GM18507 (cell line): Measurements from ENCODE around the gene LIN28A.
"Not testable (repeated sequence)": the region's sequence is repeated elsewhere in the genome, so short reads cannot be mapped to it uniquely, and the experiment has no call there.

Source experiments
- DNase-seq: peaks from one replicate; pipeline ENCODE4 v3.0.0; 2011; ENCODE audit warnings: low read depth; ENCODE audit not compliant: insufficient read length; ENCODE audit errors: extremely low spot score
- FAIRE-seq: peaks from 2 replicates; lab custom pipeline; 2011; peaks lifted over from hg19 to GRCh38; lab: Jason Lieb, UNC

LIN28A gene

GRCh38 chr1:26410706-26411623 is at the start of gene LIN28A:
Gene LIN28A, plus strand, starts transcription at chr1:26410817. Its CDS starts 75 bp downstream, at chr1:26410892.
- DNase-seq, result no peak
- no peak for FAIRE-seq

DNA sequence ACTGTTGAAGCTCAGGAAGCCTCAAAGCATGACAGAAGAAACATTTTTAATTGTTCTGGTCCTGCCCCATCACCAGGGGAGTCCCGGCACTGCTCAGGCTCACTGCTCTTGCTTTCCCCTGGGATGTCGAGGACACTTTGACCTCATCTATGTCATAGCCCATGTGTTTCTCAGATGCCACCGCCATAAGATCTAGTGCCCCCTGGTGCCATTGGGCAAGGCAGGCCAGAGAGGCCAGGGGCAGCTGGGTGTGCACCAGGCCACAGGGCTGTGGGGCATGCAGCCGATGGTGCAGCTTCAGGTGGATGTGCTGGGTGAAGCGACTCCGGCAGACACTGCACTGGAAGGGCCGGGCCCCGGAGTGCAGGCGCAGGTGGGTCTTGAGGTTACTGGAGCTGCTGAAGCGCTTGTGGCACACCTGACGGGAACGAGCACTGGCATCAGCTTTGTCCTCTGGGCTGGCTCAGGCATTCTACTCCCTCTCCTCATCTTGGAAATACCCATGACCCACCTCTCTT is 49.0 kb upstream of the LIN28A start:
- FAIRE-seq, result no peak
- DNase-seq, result no peak

DNA sequence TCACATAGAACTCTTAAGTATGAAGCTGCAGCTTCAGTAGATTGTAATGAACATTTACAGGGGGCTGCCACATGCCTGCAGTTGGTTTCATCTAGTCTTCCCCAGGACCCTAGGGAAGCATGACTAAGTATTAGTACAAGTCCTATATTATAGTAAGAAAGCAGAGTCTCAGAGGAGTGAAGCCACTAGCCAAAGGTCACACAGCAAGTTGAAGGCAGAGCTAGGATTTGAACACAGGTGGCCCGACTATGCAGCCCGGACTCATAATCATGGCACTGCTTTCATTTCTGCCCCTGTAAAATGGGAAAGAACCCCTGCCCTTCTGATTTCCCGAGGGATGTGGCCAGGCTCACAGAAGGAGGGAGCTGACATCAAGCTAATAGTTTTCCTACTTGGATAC is 48.3 kb upstream of the LIN28A start:
- FAIRE-seq, result no peak
- no peak for DNase-seq

- DNase-seq (peak; percentile 64), FAIRE-seq (peak; percentile 95)
These were observed 46.8 kb upstream of the LIN28A start for GRCh38 chr1:26363549-26364448.

DNA sequence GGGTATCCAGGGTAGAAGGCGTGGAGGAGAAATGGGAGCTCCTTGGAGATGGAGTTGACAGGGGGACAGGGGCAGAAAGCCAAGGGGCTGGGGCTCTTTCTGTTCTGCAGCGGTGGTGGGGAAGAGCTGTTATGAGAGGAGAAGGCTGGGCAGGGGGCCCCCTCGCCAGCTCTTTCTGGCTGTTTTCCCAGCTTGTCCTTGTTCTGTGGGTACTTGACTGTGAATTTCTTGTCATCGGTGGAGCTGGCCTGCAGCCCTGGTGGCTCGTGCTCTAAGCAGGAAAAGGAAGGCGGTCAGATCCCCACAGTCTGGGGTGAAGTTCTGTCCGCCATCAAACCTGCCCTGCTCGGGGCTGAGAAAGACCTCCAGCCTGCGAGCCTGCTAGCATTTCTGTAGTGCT is 45.7 kb upstream of the LIN28A start:
- FAIRE-seq (no peak), DNase-seq (no peak)

- DNase-seq (no peak), FAIRE-seq (no peak)
These were observed 43.2 kb upstream of the LIN28A start for GRCh38 chr1:26367441-26367840.

- no peak for DNase-seq
- FAIRE-seq, result no peak
These were observed 42.6 kb upstream of the LIN28A start for GRCh38 chr1:26368006-26368405.

- FAIRE-seq, result no peak
- DNase-seq, result no peak
These were observed 42.1 kb upstream of the LIN28A start for GRCh38 chr1:26368486-26368885.

- no peak for DNase-seq
- FAIRE-seq, result no peak
These were observed 39.8 kb upstream of the LIN28A start for GRCh38 chr1:26370591-26371382.

- FAIRE-seq (no peak), DNase-seq (no peak)
These were observed 38.6 kb upstream of the LIN28A start for GRCh38 chr1:26372039-26372438.

GRCh38 chr1:26372611-26373010 is 38.0 kb upstream of the LIN28A start, which contains the start of gene ZNF683:
Gene ZNF683, minus strand, starts transcription at chr1:26372750. Its CDS starts 4,179 bp downstream, at chr1:26368571.
- not testable (repeated sequence) for FAIRE-seq, DNase-seq

DNA sequence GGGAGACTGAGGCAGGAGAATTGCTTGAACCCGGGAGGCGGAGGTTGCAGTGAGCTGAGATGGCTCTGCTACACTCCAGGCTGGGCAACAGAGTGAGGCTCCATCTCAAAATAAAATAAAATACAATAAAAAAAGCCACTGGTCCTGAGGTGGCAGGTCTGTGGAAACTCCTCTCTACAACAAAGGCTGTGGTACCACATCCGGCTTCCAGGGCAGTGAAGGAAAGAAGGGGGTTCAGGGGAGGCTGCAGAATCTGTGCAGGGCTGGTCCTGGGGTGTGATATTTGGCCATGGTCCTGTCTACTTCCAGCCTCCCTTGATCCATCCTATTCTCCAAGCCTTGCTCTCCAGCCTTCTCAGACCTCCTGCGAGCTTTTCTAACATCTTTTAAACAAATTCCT is 37.3 kb upstream of the LIN28A start:
- FAIRE-seq, result no peak
- no peak for DNase-seq

- no peak for FAIRE-seq
- DNase-seq, result no peak
These were observed 36.8 kb upstream of the LIN28A start for GRCh38 chr1:26373789-26374188.

GRCh38 chr1:26374361-26374760 is 36.3 kb upstream of the LIN28A start:
- DNase-seq, result not testable (repeated sequence)
- peak; percentile 31 for FAIRE-seq

- FAIRE-seq, result peak; percentile 69
These were observed 35.5 kb upstream of the LIN28A start for GRCh38 chr1:26375081-26375480.

GRCh38 chr1:26376050-26376449 is 34.6 kb upstream of the LIN28A start:
- no peak for DNase-seq
- FAIRE-seq, result no peak

More at GRCh38 chr1:26375081-26375480, 35.5 kb upstream of the LIN28A start:
- DNase-seq, result no peak

DNA sequence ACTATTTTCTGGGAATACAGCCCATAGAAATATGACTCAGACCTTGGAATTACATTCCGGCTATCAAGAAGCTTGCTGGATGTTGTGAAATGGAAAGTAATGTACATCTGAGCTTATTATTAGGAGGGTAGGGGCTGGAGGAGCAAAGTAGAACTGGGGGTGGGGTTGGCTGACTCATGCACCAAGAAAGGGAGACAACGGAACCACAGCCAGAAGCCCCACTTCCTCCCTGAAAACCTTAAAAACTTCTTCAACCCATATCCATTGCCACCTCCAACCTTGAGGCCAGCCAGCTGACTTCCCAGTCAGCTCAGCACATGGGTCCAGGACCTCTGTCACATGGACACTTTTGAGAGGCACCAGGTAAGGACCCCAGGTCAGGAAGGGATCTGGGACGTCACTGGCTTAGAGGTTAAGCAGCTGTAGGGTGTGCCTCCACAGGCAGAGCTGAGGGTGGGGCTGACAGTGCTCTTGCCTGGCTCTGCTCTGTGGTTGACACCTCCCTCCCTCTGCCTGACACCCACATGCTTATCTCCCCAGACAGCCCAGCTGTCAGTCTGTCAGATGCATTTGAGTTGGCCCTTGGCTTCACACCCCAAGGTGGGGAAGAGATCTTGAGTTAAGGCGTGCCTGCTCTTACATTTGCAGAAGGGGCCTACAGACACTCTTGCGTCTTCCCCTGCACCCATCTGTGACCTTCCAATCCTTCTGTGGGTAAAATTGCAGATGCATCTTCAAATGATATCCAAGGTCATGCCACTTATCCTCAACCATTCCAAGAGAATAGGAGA is 32.3 kb upstream of the LIN28A start:
- DNase-seq, result peak; percentile 83
- peak; percentile 92 for FAIRE-seq

DNA sequence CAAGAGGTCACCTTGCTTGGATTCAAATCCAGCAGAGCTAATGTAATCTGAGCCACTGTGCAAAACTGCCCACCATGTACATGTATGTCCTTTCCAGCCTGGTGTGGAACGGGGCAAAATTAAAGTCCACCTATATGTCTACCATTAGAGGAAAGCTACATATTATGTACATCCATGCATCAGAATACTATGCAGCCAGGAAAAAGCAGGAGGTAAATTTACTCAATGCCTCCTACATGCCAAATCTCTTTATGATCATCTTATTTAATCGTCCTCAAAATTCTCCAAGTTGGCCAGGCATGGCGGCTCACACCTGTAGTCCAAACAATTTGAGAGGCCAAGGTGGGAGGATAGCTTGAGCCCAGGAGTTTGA is 31.8 kb upstream of the LIN28A start:
- FAIRE-seq, result no peak
- no peak for DNase-seq
